GM19035 (cell line): ENCODE measurements around the gene VEGFA.
A peak's percentile ranks its signal among the peaks of the same experiment; 100 is the strongest.

Source experiments
- ATAC-seq: cut with Tn5 transposase; IDR thresholded peaks from one replicate; pipeline ENCODE4 v1.9.1; 2021; ENCODE audit not compliant: unreplicated experiment

VEGFA gene

GRCh38 chr6:43782764-43783513 is 12.9 kb downstream of the VEGFA start:
- no peak for ATAC-seq

- no peak for ATAC-seq
Measured at GRCh38 chr6:43784049-43784855, 14.2 kb downstream of the VEGFA start.

GRCh38 chr6:43785220-43785752 is 15.3 kb downstream of the VEGFA start:
- ATAC-seq, result no peak

GRCh38 chr6:43785904-43786303 is 15.9 kb downstream of the VEGFA start:
- no peak for ATAC-seq

- no peak for ATAC-seq
Measured at GRCh38 chr6:43786664-43787329, 16.8 kb downstream of the VEGFA start.

GRCh38 chr6:43788301-43788700 is 18.3 kb downstream of the VEGFA start:
- ATAC-seq, result no peak

GRCh38 chr6:43789447-43789846 is 19.4 kb downstream of the VEGFA start:
- no peak for ATAC-seq

- no peak for ATAC-seq
Measured at GRCh38 chr6:43790031-43790430, 20.0 kb downstream of the VEGFA start.

- no peak for ATAC-seq
Measured at GRCh38 chr6:43791745-43792422, 21.9 kb downstream of the VEGFA start.

GRCh38 chr6:43793154-43793874 is 23.3 kb downstream of the VEGFA start:
- ATAC-seq, result no peak

- no peak for ATAC-seq
Measured at GRCh38 chr6:43793875-43794242, 23.8 kb downstream of the VEGFA start.

GRCh38 chr6:43795421-43795820 is 25.4 kb downstream of the VEGFA start:
- ATAC-seq, result no peak

GRCh38 chr6:43796168-43796567 is 26.2 kb downstream of the VEGFA start:
- ATAC-seq, result no peak

GRCh38 chr6:43796903-43797890 is 27.2 kb downstream of the VEGFA start:
- no peak for ATAC-seq

GRCh38 chr6:43797919-43798318 is 27.9 kb downstream of the VEGFA start:
- no peak for ATAC-seq

- peak; percentile 47 for ATAC-seq
Measured at GRCh38 chr6:43798688-43799444, 28.9 kb downstream of the VEGFA start.

- ATAC-seq, result no peak
Measured at GRCh38 chr6:43799551-43800297, 29.7 kb downstream of the VEGFA start.

GRCh38 chr6:43800298-43800623 is 30.2 kb downstream of the VEGFA start:
- ATAC-seq, result no peak
